ENCODE data around the gene ANXA9. TPM values are rescaled to one million over a fixed set of nuclear protein-coding genes. Genes with fewer than 3 reads are reported as not detected.

The ANXA9 gene
- total RNA-seq, 1 donor from 2014 or later, result 1.2 TPM

DNA sequence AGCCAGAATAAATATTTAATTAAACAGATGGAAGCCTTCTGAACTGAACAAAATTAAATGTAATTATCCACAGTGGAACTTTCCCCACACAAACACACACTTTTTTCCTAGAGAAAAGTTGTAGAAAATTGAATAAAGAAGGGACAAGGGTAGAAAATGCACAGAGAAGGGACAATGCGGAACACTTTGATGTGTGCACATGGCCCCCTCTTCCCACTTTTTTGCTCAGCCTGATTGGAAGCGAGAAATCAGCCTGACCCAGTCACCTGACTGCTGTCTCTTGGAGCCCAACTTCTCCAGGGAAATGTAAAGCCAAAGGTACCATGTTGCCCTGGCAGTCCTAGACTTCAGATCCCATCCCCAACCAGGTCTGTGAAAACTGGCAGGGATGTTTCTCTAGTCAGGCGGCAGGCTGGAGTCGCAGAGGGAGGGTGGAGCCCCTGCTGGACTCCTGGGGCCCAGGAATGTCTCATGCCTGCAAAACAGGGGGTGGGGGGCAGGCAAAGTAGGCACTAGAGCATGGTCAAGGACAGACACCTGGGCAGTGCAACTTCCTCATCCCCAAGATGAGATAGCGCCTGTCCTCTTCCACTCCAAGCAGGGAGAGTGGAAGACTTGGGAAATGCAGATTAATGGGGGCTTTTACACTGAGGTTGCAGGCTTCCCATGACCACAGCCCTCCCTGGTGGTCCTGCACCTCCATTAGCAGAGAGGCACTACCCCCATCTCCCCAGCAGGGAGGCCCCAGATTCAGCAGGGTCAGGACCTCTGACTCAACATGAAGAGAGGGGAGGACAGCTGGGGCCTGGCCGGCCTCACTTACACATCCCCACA is 10.3 kb upstream of the ANXA9 start:
- Mint-ChIP-seq H3K27me3 (ENCODE audit: low read depth) (no peaks in the 10 kb centered on the region), H3K27ac (peak overlapping the region; percentile 92), H3K9me3 (no peaks in the 10 kb centered on the region), H3K4me1 (peaks cover 36% of the 10 kb centered on the region), H3K36me3 (peaks cover 2% of the 10 kb centered on the region), H3K4me3 (peak overlapping the region; percentile 80)
- no peak for DNase-seq (ENCODE audit: low spot score in 2 of 2, unreplicated experiment in 2 of 2)
- no peak for TF ChIP-seq CTCF (IDR thresholded peaks at IDR 0.05; ENCODE audit: unreplicated experiment)

DNA sequence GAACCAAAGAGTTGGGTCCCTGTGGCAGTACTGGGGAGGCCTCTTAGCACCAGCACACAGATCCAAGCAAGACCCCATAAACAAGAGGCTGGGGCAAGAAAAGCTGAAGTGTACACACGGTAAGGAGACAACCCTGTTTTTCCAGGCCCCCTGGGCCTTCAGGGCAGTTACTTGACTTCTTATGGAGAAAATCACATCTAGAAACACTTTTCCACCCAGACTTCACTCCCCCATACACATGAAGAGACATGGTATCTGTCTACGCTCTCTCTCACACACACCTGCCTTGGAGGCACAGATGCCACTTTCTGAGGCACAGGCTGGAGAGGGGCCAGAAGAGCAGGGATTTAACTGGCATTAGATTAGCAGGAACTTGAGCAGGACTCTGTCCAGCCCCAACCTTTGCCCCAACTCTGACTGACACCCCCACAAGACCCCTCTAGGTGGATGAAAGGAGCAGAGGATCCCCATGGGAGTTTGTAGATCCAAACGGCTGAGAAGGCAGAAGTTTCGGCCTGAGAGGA is 9.6 kb upstream of the ANXA9 start:
- Mint-ChIP-seq H3K4me1 (peaks cover 39% of the 10 kb centered on the region), H3K9me3 (no peaks in the 10 kb centered on the region), H3K36me3 (peaks cover 2% of the 10 kb centered on the region)

DNA sequence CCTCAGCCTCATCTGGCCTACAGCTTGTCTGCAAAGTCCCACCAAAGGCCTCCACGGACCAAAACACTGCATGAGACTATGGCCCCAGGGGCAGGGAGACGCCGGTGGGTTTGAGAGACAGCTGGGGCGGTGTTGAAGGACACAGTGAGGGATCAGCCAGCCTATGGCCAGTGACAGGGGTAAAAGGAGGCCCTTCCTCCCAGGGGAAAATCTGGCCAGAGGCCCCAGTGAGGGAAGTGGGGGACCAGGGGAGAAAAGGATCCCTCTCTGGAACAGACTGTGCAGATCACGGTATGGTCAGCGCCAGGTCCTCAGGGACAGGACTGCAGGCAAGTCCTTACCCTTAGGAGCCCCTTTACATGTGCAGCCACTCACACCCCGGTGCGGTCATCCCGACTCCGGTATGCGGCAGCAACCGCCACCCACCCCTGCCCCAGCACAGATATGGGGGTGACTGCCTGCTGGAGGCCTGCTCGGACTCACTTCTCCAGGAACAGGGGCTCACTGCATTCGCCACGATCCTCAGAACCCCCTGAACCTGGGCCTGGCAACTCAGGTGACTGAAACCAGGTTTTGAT is 8.7 kb upstream of the ANXA9 start:
- no peak for DNase-seq (ENCODE audit: low spot score in 2 of 2, unreplicated experiment in 2 of 2)

More for the DNA sequence above, 9.6 kb upstream of the ANXA9 start:
- H3K4me3 Mint-ChIP-seq, result peak overlapping the region; percentile 80
- H3K27me3 Mint-ChIP-seq (ENCODE audit: low read depth), result no peaks in the 10 kb centered on the region
- no peak for TF ChIP-seq CTCF (IDR thresholded peaks at IDR 0.05; ENCODE audit: unreplicated experiment)
- peak overlapping the region; percentile 92 for H3K27ac Mint-ChIP-seq
- DNase-seq (ENCODE audit: low spot score in 2 of 2, unreplicated experiment in 2 of 2), result no peak

GRCh38 chr1:150973836-150974579 is 8.1 kb upstream of the ANXA9 start:
- H3K4me3 Mint-ChIP-seq, result peak overlapping the region; percentile 80

More for the DNA sequence above, 8.7 kb upstream of the ANXA9 start:
- no peak for TF ChIP-seq CTCF (IDR thresholded peaks at IDR 0.05; ENCODE audit: unreplicated experiment)
- Mint-ChIP-seq H3K4me3 (peak overlapping the region; percentile 80), H3K4me1 (peaks cover 39% of the 10 kb centered on the region), H3K27me3 (ENCODE audit: low read depth) (no peaks in the 10 kb centered on the region), H3K9me3 (no peaks in the 10 kb centered on the region), H3K36me3 (peaks cover 2% of the 10 kb centered on the region), H3K27ac (peak overlapping the region; percentile 92)

More at GRCh38 chr1:150973836-150974579, 8.1 kb upstream of the ANXA9 start:
- TF ChIP-seq CTCF (IDR thresholded peaks at IDR 0.05; ENCODE audit: unreplicated experiment), result no peak
- DNase-seq (ENCODE audit: low spot score in 2 of 2, unreplicated experiment in 2 of 2), result peak in 1 of 2 experiments; percentile 59
- H3K9me3 Mint-ChIP-seq, result no peaks in the 10 kb centered on the region
- peak overlapping the region; percentile 92 for H3K27ac Mint-ChIP-seq
- H3K36me3 Mint-ChIP-seq, result no peaks in the 10 kb centered on the region
- peaks cover 39% of the 10 kb centered on the region for H3K4me1 Mint-ChIP-seq
- no peaks in the 10 kb centered on the region for H3K27me3 Mint-ChIP-seq (ENCODE audit: low read depth)
